Type B pancreatic cell (in vitro differentiated cells): ENCODE results near the gene IGF2. TPM values are rescaled to one million over a fixed set of nuclear protein-coding genes. Genes with fewer than 3 reads are reported as not detected.
A peak's percentile ranks its signal among the peaks of the same experiment; 100 is the strongest.
"Not testable (repeated sequence)": the region's sequence is repeated elsewhere in the genome, so short reads cannot be mapped to it uniquely, and the experiment has no call there.

ENCODE experiments used
- DNase-seq: peaks from one replicate; pipeline ENCODE4 v3.0.0; 2021; ENCODE audit warnings: mixed read lengths; ENCODE audit not compliant: unreplicated experiment; ENCODE audit errors: extremely low spot score
- H3K27ac Mint-ChIP-seq: 2 replicates; pipeline ENCODE4 v1.8.0; 2021; ENCODE audit warnings: mild to moderate bottlenecking, mixed read lengths
- H3K27me3 Mint-ChIP-seq: 2 replicates; pipeline ENCODE4 v1.8.0; 2021; ENCODE audit warnings: mixed read lengths
- H3K36me3 Mint-ChIP-seq: 2 replicates; pipeline ENCODE4 v1.8.0; 2021; ENCODE audit warnings: mixed read lengths
- H3K4me1 Mint-ChIP-seq: one replicate; pipeline ENCODE4 v1.8.0; 2021; ENCODE audit warnings: mixed read lengths; ENCODE audit not compliant: unreplicated experiment
- H3K4me3 Mint-ChIP-seq: 2 replicates; pipeline ENCODE4 v1.8.0; 2021; ENCODE audit warnings: mild to moderate bottlenecking, mixed read lengths
- H3K9me3 Mint-ChIP-seq: 2 replicates; pipeline ENCODE4 v1.8.0; 2021; ENCODE audit warnings: mixed read lengths
- CTCF ChIP-seq: fragments of 200-600 bp; sonication (generic); conservative IDR thresholded peaks from 2 replicates; pipeline ENCODE4 v1.5.0; 2021; ENCODE audit warnings: antibody characterized with exemption, mild to moderate bottlenecking
- total RNA-seq: library from RNA; stranded (reverse); gene quantifications from 2 replicates; pipeline ENCODE4 v1.2.1, GENCODE V29; 2021; ENCODE audit warnings: low replicate concordance

IGF2 gene
- total RNA-seq, 1 donor from 2014 or later, result 2,350 TPM

- Mint-ChIP-seq H3K36me3 (no peaks in the 10 kb centered on the region), H3K4me1 (peaks cover 19% of the 10 kb centered on the region), H3K4me3 (peak overlapping the region; percentile 25), H3K27ac (peak overlapping the region; percentile 87), H3K9me3 (no peaks in the 10 kb centered on the region), H3K27me3 (no peaks in the 10 kb centered on the region)
- DNase-seq, result no peak
- TF ChIP-seq CTCF, result no peak
Observed at GRCh38 chr11:2178906-2179494, 39.8 kb upstream of the IGF2 start.

DNA sequence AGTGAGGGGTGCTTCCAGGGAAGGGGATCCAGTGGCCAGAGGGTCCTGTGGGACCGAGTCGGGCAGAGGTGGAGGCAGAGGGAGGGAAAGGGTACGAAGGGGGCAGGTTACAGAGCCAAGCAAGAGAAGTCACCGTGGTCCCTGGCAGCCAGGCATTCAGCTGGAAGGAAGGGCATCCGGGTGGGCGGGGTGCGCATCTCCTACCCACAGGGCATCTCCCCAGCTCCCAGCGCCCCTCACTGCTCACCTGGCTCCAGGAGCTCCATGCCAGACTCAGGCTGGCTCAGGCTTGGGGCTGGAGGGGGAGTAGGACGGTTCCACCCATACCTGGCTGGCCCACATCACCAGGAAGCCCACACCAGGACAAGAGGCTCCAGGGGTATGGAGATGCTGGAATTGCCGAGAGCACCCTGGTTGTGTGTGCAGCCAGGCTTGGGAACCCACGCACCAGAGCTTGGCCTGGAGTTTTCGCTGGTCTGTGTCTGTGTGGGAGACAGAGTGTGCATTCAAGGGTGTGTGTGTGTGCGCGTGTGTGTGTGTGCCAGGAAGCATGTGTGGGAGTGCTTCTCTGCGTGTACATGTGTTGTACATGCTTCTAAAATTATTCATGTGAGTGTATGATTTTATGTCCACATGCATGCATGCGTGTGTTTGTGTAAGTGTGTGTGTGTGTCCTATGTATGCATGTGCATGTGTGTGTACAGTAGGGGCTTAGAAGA, 39.0 kb upstream of the IGF2 start:
- H3K9me3 Mint-ChIP-seq, H3K36me3 Mint-ChIP-seq, H3K27me3 Mint-ChIP-seq, DNase-seq: not testable (repeated sequence)
- Mint-ChIP-seq H3K4me3 (peak overlapping the region; percentile 41), H3K27ac (peak overlapping the region; percentile 87), H3K4me1 (peaks cover 17% of the 10 kb centered on the region)

GRCh38 chr11:2177076-2177475, 37.9 kb upstream of the IGF2 start:
- DNase-seq, result no peak
- peak overlapping the region; percentile 41 for H3K27ac Mint-ChIP-seq

GRCh38 chr11:2176389-2176900, 37.3 kb upstream of the IGF2 start:
- no peak for TF ChIP-seq CTCF
- Mint-ChIP-seq H3K27ac (peak overlapping the region; percentile 41), H3K4me3 (peak overlapping the region; percentile 7), H3K4me1 (peaks cover 20% of the 10 kb centered on the region), H3K9me3 (no peaks in the 10 kb centered on the region), H3K36me3 (no peaks in the 10 kb centered on the region), H3K27me3 (no peaks in the 10 kb centered on the region)
- DNase-seq, result no peak

More at GRCh38 chr11:2177076-2177475, 37.9 kb upstream of the IGF2 start:
- Mint-ChIP-seq H3K4me1 (peaks cover 20% of the 10 kb centered on the region), H3K27me3 (no peaks in the 10 kb centered on the region), H3K9me3 (no peaks in the 10 kb centered on the region), H3K36me3 (no peaks in the 10 kb centered on the region), H3K4me3 (no peak overlapping the region)
- no peak for TF ChIP-seq CTCF

GRCh38 chr11:2175659-2176058, 36.5 kb upstream of the IGF2 start:
- no peak for TF ChIP-seq CTCF
- H3K9me3 Mint-ChIP-seq, result no peaks in the 10 kb centered on the region
- no peak overlapping the region for H3K4me3 Mint-ChIP-seq
- H3K27ac Mint-ChIP-seq, result peak overlapping the region; percentile 82
- peaks cover 20% of the 10 kb centered on the region for H3K4me1 Mint-ChIP-seq
- H3K27me3 Mint-ChIP-seq, result no peaks in the 10 kb centered on the region
- H3K36me3 Mint-ChIP-seq, result no peaks in the 10 kb centered on the region
- DNase-seq, result no peak

- Mint-ChIP-seq H3K9me3 (no peaks in the 10 kb centered on the region), H3K27ac (no peak overlapping the region), H3K27me3 (no peaks in the 10 kb centered on the region), H3K36me3 (no peaks in the 10 kb centered on the region), H3K4me3 (no peak overlapping the region), H3K4me1 (peaks cover 20% of the 10 kb centered on the region)
- TF ChIP-seq CTCF, result no peak
- DNase-seq, result no peak
Observed at GRCh38 chr11:2174361-2174760, 35.2 kb upstream of the IGF2 start.
